ENCODE measurements around the gene METTL26.

DNA sequence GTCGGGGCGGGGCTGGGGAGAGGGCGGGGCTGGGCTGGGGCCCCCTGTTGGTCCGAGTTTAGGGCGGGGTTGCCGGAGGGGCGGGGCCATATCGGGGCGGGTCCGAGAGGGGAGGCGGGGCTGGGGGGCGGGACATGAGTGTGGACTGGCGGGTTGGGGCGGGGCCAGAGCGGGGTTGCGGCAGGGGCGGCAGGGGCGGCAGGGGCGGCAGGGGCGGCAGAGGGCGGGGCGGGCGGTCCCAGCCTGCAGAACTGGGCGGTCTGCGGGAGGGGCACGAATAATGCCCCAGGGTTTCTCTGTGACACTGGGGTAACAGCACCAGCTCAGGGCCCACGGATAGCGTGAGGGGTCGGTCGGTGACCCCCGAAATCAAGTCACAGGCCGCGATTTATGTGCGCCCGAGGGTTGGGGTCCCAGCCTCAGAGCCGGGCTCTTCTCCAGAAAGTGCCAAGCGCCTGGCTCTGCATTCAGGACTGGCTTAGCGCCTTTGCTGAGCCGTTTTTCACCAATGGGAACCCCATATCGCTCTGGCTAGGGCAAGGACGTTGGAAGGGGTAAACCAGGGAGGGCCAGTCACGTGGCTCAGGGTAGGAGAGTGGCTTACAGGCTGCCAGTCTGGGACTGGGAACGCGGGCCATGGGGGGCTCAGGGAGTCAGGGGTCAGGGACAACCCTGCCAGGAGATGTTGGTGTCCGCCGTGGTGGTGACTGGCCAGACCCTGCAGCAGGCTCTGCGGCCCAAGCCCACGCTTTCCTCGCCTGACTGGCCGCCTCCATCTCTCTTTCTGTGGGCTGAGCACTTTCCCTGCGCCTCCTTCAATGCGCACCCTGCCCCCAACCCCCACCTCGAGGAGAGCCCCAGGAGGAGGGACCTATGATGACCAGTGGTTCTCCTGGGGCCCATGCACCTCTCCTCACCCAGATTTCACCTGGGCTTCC, 1.2 kb upstream of the METTL26 start:
- TF ChIP-seq, protein P1, sequence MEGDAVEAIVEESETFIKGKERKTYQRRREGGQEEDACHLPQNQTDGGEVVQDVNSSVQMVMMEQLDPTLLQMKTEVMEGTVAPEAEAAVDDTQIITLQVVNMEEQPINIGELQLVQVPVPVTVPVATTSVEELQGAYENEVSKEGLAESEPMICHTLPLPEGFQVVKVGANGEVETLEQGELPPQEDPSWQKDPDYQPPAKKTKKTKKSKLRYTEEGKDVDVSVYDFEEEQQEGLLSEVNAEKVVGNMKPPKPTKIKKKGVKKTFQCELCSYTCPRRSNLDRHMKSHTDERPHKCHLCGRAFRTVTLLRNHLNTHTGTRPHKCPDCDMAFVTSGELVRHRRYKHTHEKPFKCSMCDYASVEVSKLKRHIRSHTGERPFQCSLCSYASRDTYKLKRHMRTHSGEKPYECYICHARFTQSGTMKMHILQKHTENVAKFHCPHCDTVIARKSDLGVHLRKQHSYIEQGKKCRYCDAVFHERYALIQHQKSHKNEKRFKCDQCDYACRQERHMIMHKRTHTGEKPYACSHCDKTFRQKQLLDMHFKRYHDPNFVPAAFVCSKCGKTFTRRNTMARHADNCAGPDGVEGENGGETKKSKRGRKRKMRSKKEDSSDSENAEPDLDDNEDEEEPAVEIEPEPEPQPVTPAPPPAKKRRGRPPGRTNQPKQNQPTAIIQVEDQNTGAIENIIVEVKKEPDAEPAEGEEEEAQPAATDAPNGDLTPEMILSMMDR (IDR thresholded peaks at IDR 0.05) = no peak
- TF ChIP-seq POLR2A (IDR thresholded peaks at IDR 0.05) = no peak
- no peak for TF ChIP-seq POLR2AphosphoS5 (IDR thresholded peaks at IDR 0.05)
- TF ChIP-seq EP300 (IDR thresholded peaks at IDR 0.05) = no peak
